Measurements from ENCODE around the gene ADAMTS6.

ADAMTS6 gene

GRCh38 chr5:65475336-65475735 lies 6.4 kb downstream of the ADAMTS6 start:
- no peak for TF ChIP-seq CTCF (conservative IDR thresholded peaks at IDR 0.05; ENCODE audit: control insufficient read depth, insufficient read depth, low read depth, low read length)
- DNase-seq (ENCODE audit: low read depth), result no peak
- no peak overlapping the region for H3K4me3 ChIP-seq (ENCODE audit: control insufficient read depth, low read depth, low read length)

GRCh38 chr5:65474130-65474711 lies 7.5 kb downstream of the ADAMTS6 start:
- no peak overlapping the region for H3K4me3 ChIP-seq (ENCODE audit: control insufficient read depth, low read depth, low read length)
- no peak for TF ChIP-seq CTCF (conservative IDR thresholded peaks at IDR 0.05; ENCODE audit: control insufficient read depth, insufficient read depth, low read depth, low read length)
- peak; percentile 26 for DNase-seq (ENCODE audit: low read depth)

GRCh38 chr5:65468633-65469032 lies 13.1 kb downstream of the ADAMTS6 start:
- peak; percentile 28 for DNase-seq (ENCODE audit: low read depth)
- H3K4me3 ChIP-seq (ENCODE audit: control insufficient read depth, low read depth, low read length), result no peak overlapping the region
- TF ChIP-seq CTCF (conservative IDR thresholded peaks at IDR 0.05; ENCODE audit: control insufficient read depth, insufficient read depth, low read depth, low read length), result no peak

GRCh38 chr5:65462139-65462705 lies 19.5 kb downstream of the ADAMTS6 start:
- TF ChIP-seq CTCF (conservative IDR thresholded peaks at IDR 0.05; ENCODE audit: control insufficient read depth, insufficient read depth, low read depth, low read length), result no peak
- no peak overlapping the region for H3K4me3 ChIP-seq (ENCODE audit: control insufficient read depth, low read depth, low read length)
- no peak for DNase-seq (ENCODE audit: low read depth)

- no peak for DNase-seq (ENCODE audit: low read depth)
- TF ChIP-seq CTCF (conservative IDR thresholded peaks at IDR 0.05; ENCODE audit: control insufficient read depth, insufficient read depth, low read depth, low read length), result no peak
- no peak overlapping the region for H3K4me3 ChIP-seq (ENCODE audit: control insufficient read depth, low read depth, low read length)
These were observed 20.2 kb downstream of the ADAMTS6 start for GRCh38 chr5:65461490-65461889.

- TF ChIP-seq CTCF (conservative IDR thresholded peaks at IDR 0.05; ENCODE audit: control insufficient read depth, insufficient read depth, low read depth, low read length), result no peak
- no peak overlapping the region for H3K4me3 ChIP-seq (ENCODE audit: control insufficient read depth, low read depth, low read length)
- DNase-seq (ENCODE audit: low read depth), result no peak
These were observed 21.7 kb downstream of the ADAMTS6 start for GRCh38 chr5:65459995-65460394.
